UCSD-AML1 (cell line): ENCODE measurements around the gene SELENOI.
A peak's percentile ranks its signal among the peaks of the same experiment; 100 is the strongest.
"Not testable (repeated sequence)": the region's sequence is repeated elsewhere in the genome, so short reads cannot be mapped to it uniquely, and the experiment has no call there.

Experiments used
- DNase-seq: peaks from one replicate; lab custom pipeline; 2025; ENCODE audit not compliant: unreplicated experiment; lab: John Stamatoyannopoulos, UW

The SELENOI gene

GRCh38 chr2:26345545-26346453 lies at the start of gene SELENOI:
Gene SELENOI (plus strand): TSS chr2:26346143. CDS start chr2:26346233, 90 bp downstream.
- peak; percentile 99 for DNase-seq

- no peak for DNase-seq
Measured at GRCh38 chr2:26297061-26297460, 48.9 kb upstream of the SELENOI start.

DNA sequence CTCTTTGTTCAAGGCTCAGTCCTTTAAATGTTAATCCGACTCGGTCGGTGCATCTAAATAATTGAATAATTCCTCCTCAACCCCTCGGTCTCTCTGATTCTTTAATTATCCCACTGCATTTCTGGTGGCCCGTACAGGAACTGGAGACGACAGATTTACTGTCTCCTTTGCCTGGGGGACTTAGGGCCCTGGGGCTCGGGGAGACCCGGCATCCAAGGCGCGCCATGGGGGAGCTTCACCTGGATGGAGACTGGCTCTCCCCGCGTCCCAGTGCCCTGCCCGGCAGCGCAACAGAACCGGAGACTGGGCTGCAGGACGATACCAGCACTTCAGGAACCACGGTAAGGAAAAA lies 47.7 kb upstream of the SELENOI start:
- no peak for DNase-seq

DNA sequence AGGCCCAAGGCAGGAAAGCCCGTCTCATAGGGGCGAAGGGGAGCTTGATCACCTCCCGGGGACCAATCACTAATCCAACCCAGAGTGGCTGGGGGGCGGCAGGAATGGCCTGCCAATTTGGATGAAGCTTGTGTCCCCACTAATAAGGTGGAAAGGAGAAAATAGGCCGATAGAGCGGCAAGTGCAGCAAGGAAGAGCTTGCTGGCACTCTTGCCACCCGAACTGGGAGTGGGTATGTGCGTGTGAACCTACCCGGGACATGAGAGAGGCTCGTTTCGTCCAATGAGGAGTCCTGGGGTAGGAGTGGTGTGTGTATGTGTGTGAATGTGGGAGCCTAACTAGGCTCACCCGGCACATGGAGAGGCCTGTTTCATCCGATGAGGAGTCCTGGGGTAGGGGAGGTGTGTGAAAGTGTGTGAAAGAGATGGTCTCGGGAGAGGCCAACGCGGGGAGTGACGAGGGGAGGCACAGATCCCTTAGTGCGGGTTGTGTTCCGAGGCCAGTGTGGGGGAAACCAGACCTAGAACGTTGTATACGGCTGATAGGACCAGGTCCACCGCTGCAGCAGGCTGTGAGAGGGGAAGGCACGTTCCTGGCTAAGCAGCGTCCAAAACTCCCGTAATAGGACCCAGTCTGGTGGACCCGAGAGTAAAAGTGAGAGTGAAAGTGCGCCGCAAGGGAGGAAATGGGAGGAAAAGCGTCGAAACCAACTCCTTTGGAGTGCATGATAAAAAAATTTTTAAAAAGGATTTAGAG lies 47.1 kb upstream of the SELENOI start:
- peak; percentile 24 for DNase-seq

- peak; percentile 20 for DNase-seq
Measured at GRCh38 chr2:26299471-26300101, 46.4 kb upstream of the SELENOI start.

- DNase-seq = no peak
Measured at GRCh38 chr2:26300234-26300925, 45.6 kb upstream of the SELENOI start.

DNA sequence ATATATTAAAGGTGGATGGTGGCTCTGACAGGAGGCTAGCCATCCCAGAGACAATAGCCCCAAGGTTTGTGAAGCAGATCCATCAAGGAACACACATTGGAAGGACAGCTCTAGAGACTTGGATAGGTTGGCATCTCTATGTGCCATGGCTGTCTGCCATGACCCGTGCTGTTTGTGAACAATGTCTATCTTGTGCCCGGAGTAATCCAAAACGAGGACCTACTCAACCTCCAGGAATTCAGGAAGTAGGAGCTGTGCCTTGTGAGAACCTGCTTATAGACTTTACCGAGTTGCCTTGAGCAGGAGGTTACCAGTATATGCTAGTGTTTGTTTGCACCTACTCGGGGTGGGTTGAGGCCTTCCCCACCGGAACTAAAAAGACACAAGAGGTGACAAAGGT lies 43.1 kb upstream of the SELENOI start:
- DNase-seq = no peak

DNA sequence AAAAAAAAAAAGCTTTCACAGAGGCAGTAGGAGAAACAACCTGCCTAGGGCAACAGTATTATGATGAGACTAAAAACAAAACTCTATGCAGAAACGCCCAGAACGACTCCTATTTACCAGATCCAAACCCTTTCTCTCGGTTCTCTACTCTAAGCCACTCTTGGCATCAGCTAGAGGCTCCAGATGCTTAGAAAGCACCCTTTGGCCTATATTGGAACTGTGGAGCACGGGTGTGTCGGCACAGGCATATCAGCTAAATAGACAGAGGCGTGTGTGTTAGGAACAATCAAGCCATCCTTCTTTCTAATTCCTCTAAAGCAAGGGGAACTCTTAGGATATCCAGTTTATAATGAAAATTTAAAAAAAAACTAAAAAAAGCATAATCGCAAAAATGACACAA lies 40.8 kb upstream of the SELENOI start:
- not testable (repeated sequence) for DNase-seq

DNA sequence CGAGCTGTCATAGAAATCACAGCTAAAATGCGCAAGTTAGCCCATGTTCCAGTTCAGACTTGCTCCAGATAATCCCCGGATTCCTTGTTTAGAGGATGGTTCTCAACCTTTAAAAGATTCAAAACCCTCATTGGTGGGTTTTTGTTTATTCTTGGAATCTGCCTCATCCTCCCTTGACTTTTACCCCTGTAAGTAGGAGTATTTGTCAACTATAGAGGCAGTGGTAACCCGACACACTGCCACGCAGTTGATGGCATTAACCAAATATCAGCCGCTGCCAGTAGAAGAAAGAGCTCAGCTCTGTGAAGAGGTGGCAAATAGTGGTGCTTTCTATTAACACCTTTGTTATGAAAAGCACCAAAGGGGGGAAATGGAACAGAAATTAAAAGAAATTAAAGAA lies 40.4 kb upstream of the SELENOI start:
- no peak for DNase-seq

- DNase-seq = no peak
Measured at GRCh38 chr2:26309921-26310320, 36.0 kb upstream of the SELENOI start.

- no peak for DNase-seq
Measured at GRCh38 chr2:26312471-26312870, 33.5 kb upstream of the SELENOI start.

GRCh38 chr2:26313446-26313845 lies 32.5 kb upstream of the SELENOI start:
- DNase-seq = no peak

DNA sequence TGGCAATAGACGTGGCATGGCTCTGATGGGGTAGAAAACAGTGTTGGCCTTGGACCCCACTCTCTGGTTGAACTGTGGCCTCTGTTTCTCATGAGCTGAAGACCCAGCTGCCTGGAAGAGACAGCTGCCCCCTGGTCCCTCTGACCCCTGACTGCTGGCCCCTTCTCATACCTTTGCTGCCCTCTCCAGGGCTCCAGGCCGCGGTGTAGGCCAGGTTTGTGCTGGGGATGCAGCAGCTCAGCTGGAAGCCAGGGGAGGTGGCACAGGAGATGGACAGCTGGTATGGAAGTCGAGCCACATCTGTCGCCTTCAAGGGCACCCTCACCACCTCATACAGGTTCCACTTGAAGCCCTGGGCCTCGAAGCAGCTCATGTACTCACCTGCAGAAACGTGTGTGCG lies 31.7 kb upstream of the SELENOI start:
- DNase-seq = no peak

- DNase-seq = peak; percentile 27
Measured at GRCh38 chr2:26316041-26316440, 29.9 kb upstream of the SELENOI start.

- DNase-seq = no peak
Measured at GRCh38 chr2:26316845-26317244, 29.1 kb upstream of the SELENOI start.

DNA sequence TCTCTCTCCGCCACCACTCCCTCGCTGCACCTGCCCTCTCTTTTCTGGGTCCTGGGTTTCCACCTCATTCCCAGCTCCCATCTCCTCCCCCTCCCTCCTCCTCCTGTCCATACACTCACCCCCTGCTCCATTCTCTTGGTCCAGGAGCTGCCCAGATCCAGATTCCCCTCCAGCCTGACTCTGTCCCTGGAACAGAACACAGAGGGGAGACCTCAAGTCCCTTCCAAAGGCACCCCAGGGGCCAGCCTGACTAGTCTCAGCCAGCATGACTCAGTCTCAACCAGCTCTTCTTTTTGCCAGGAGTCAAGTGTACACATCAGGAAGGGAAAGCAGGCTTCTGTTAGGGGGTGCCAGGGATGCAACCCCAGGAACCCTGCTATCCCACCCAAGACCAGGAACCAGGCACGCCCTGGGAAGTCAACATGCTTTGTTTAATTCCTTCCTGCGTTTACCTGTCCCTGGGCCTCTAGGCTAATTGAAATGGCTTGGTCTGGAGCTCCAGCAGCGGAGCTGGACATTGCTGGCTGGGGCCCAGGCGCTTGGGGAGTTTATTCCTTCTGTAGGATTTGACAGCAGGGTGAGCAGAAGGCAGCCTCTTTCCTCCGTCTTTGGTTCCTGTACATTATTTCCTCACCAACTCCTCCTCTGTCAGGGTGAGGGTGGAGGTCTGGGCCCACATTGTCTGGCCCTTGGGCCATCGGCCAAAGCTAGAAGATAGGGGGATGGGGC lies 28.4 kb upstream of the SELENOI start:
- no peak for DNase-seq

- no peak for DNase-seq
Measured at GRCh38 chr2:26318950-26319349, 27.0 kb upstream of the SELENOI start.

DNA sequence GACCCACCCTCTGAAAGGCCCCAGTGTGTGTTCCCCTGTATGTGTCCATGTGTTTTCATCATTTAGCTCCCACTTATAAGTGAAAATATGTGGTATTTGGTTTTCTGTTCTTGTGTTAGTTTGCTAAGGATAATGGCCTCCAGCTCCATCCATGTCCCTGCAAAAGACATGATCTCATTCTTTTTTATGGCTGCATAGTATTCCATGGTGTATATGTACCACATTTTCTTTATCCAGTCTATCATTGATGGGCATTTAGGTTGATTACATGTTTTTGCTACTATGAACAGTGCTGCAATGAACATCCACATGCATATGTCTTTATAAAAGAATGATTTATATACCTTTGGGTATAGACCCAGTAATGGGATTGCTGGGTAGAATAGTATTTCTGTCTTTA lies 21.5 kb upstream of the SELENOI start:
- DNase-seq = not testable (repeated sequence)

DNA sequence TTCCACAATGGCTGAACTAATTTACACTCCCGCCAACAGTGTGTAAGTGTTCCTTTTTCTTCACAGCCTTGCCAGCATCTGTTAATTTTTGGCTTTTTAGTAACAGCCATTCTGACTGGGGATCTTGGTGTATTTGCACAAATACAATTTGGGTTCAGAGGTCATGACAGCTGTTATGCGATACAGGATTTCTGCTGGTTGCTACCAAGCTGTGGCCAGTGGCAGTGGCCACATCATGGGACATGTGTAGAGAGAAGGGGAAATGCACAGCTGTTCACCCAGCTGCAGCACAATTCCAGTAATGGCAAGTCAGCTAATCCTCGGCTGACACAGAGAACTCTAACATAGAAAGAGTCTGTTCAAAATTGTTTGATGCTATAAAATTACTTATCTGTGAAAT lies 21.0 kb upstream of the SELENOI start:
- DNase-seq = no peak

DNA sequence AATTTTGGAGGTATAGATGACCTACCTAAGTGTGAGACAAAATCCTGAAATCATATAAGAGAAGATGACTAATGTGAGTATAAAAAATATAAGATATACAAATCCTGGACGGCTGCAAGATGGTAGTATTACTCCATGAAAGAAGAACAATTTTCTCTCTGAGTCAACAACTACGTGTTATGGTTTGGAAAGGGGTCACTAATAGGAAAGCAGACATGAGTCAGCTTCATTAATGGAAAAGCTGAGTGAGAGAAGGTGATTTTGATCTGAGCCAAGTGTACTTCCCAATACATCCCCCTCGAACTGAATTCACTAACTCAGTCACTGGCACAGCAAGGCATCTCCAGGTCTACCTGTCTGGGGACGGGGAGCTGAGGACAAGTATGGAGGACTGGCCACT lies 20.1 kb upstream of the SELENOI start:
- no peak for DNase-seq

GRCh38 chr2:26326514-26326913 lies 19.4 kb upstream of the SELENOI start:
- no peak for DNase-seq
